Measurements from ENCODE around the gene HSPH1. TPM values are rescaled to one million over a fixed set of nuclear protein-coding genes. Genes with fewer than 3 reads are reported as not detected.

The HSPH1 gene
- total and polyA plus RNA-seq, 2 of the 8 experiments (the other 6 are each of a cell fraction or from before 2014, with no cell fraction given): 14.2 to 145 TPM

DNA sequence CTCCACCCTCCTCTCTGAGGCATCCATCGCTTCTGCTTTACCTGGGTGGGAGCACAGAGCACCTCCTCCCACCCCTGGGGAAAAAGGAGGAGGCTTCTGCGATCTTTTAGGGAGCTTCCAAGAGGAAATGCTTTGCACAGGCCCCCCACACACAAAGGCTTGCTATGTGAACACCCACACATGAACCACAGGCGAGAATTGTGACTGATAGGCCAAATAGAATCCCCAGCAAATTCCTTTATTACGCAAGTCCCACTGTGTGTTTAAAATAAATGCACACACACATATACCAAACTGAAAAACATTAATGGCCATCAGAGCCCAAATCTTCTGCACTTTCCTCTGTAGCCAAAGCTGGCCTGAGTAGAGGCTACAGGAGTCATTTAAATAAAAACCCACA, 50.6 kb downstream of the HSPH1 start (continued):
- TF ChIP-seq CEBPB (IDR thresholded peaks at IDR 0.05; ENCODE audit: low read depth, low read length) (no peak), SP1 (IDR thresholded peaks at IDR 0.05; ENCODE audit: low read depth, low read length) (no peak), GABPA (IDR thresholded peaks at IDR 0.05; ENCODE audit: borderline replicate concordance, insufficient read depth, low read length) (no peak), EP300 (IDR thresholded peaks at IDR 0.05; ENCODE audit: borderline replicate concordance in 1 of 2, low read depth in 2 of 2, low read length in 2 of 2) (no peak), TAF1 (IDR thresholded peaks at IDR 0.05; ENCODE audit: low read depth, low read length) (no peak)
- TF ChIP-seq, protein P1, sequence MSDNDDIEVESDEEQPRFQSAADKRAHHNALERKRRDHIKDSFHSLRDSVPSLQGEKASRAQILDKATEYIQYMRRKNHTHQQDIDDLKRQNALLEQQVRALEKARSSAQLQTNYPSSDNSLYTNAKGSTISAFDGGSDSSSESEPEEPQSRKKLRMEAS (IDR thresholded peaks at IDR 0.05): no peak

Data from H1 (cell line).